Measurements from ENCODE around the gene CIZ1. TPM values are rescaled to one million over a fixed set of nuclear protein-coding genes. Genes with fewer than 3 reads are reported as not detected.
A peak's percentile ranks its signal among the peaks of the same experiment; 100 is the strongest.

CIZ1 gene
- total and polyA plus RNA-seq, 9 of the 15 experiments (the other 6 are each of a cell fraction or from before 2014, with no cell fraction given), result 6.6 to 329 (median 87.8) TPM

DNA sequence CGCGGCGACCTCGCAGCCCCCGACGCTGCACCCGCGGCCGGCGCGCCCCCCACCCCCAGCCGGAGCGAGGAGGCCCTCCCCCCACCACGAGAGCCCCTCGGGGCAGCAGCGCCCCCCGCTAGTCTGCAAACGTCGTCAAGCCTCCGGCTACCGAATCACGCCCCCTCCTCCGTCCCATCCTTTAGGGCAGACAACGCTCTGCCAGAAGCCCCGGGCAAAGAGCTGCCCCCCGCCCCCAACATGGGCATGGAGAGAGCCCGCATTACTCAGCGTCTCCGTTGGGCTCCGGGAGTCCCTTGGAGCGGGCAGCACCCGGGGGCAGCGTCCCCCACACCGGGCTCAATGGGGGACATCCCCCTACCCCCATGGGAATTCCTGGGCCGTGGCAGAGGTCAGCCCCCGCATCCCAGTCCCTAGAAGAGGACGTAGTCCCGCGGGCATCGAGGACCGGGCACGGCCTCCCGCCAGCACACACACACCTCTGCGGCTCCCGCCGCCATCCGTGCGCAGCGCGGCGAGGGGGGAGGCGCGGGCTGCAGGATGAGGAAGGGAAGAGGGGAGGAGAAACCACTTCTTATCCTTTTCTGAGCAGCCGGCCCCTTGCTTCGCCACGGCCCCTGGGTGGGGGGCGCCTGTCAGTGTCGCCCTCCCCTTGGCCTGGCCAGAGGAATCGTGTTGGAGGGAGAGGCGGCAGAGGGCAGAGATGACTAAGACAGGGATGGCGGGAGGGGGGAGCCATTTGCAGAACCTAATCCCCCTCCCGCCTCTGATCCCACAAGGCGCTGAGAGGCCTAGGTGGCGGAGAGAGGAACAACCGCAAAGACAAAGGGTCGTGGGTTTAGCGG is 12.6 kb upstream of the CIZ1 start (continued):
- TF ChIP-seq, protein P1, sequence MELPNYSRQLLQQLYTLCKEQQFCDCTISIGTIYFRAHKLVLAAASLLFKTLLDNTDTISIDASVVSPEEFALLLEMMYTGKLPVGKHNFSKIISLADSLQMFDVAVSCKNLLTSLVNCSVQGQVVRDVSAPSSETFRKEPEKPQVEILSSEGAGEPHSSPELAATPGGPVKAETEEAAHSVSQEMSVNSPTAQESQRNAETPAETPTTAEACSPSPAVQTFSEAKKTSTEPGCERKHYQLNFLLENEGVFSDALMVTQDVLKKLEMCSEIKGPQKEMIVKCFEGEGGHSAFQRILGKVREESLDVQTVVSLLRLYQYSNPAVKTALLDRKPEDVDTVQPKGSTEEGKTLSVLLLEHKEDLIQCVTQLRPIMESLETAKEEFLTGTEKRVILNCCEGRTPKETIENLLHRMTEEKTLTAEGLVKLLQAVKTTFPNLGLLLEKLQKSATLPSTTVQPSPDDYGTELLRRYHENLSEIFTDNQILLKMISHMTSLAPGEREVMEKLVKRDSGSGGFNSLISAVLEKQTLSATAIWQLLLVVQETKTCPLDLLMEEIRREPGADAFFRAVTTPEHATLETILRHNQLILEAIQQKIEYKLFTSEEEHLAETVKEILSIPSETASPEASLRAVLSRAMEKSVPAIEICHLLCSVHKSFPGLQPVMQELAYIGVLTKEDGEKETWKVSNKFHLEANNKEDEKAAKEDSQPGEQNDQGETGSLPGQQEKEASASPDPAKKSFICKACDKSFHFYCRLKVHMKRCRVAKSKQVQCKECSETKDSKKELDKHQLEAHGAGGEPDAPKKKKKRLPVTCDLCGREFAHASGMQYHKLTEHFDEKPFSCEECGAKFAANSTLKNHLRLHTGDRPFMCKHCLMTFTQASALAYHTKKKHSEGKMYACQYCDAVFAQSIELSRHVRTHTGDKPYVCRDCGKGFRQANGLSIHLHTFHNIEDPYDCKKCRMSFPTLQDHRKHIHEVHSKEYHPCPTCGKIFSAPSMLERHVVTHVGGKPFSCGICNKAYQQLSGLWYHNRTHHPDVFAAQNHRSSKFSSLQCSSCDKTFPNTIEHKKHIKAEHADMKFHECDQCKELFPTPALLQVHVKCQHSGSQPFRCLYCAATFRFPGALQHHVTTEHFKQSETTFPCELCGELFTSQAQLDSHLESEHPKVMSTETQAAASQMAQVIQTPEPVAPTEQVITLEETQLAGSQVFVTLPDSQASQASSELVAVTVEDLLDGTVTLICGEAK (IDR thresholded peaks at IDR 0.05), result 0 out of 2 replicates have a peak, but pooled peaks have one; percentile 56
- TF ChIP-seq, protein P1 (CRISPR knock-in tag; IDR thresholded peaks at IDR 0.05), result no peak
- TF ChIP-seq ATF3 (IDR thresholded peaks at IDR 0.05) (no peak), ATF3 (CRISPR knock-in tag; conservative IDR thresholded peaks at IDR 0.05) (peak; percentile 69; the same call in 1 of the 2 replicates), RBFOX2 (IDR thresholded peaks at IDR 0.05; ENCODE audit: low read depth, low read length) (peak; percentile 64), KLF10 (CRISPR knock-in tag; IDR thresholded peaks at IDR 0.05) (no peak), BHLHE40 (IDR thresholded peaks at IDR 0.05; ENCODE audit: low read length) (peak; percentile 49; the same call in 1 of the 2 replicates), RERE (CRISPR knock-in tag; IDR thresholded peaks at IDR 0.05; ENCODE audit: borderline replicate concordance) (no peak), ZNF431 (CRISPR knock-in tag; IDR thresholded peaks at IDR 0.05) (no peak), SMAD3 (CRISPR knock-in tag; conservative IDR thresholded peaks at IDR 0.05) (no peak)

Data from K562 (cell line).